ENCODE results near the gene CACNA2D3. TPM values are rescaled to one million over a fixed set of nuclear protein-coding genes. Genes with fewer than 3 reads are reported as not detected.

Gene CACNA2D3
- polyA plus RNA-seq, 1 donor (not counting 4 experiments of a cell fraction or from before 2014, with no cell fraction given) = 0.08 TPM

- H2AFZ ChIP-seq (ENCODE audit: control insufficient read depth, low read length) = no peak overlapping the region
- H3K9me1 ChIP-seq (ENCODE audit: control insufficient read depth, extremely low read depth, insufficient read depth, low read length) = no peaks in the 10 kb centered on the region
- no peak overlapping the region for H3K4me3 ChIP-seq (ENCODE audit: control insufficient read depth in 2 of 3, extremely low read depth in 1 of 3, insufficient read depth in 2 of 3, low read depth in 1 of 3, low read length in 3 of 3)
- DNase-seq (ENCODE audit: low read depth, low spot score) = no peak
- H3K9me3 ChIP-seq (ENCODE audit: control insufficient read depth, low read depth, low read length) = no peaks in the 10 kb centered on the region
- no peaks in the 10 kb centered on the region for H3K27me3 ChIP-seq (ENCODE audit: control insufficient read depth, extremely low read depth, insufficient read depth, low read length)
- no peaks in the 10 kb centered on the region for H3K79me2 ChIP-seq (ENCODE audit: control insufficient read depth, insufficient read depth, low read length)
- no peak overlapping the region for H3K4me2 ChIP-seq (ENCODE audit: control insufficient read depth, extremely low read depth, insufficient read depth, low read depth, low read length)
- H3K36me3 ChIP-seq (ENCODE audit: control insufficient read depth in 2 of 2, extremely low read depth in 1 of 2, insufficient read depth in 2 of 2, low read length in 2 of 2) = no peaks in the 10 kb centered on the region
- H3K27ac ChIP-seq (ENCODE audit: control insufficient read depth, insufficient read depth, low read length) = no peak overlapping the region
- H3K9ac ChIP-seq (ENCODE audit: control insufficient read depth, extremely low read depth, insufficient read depth, low read length) = no peak overlapping the region
- no peaks in the 10 kb centered on the region for H4K20me1 ChIP-seq (ENCODE audit: control insufficient read depth, extremely low read depth, insufficient read depth, low read length)
- TF ChIP-seq, protein P1, sequence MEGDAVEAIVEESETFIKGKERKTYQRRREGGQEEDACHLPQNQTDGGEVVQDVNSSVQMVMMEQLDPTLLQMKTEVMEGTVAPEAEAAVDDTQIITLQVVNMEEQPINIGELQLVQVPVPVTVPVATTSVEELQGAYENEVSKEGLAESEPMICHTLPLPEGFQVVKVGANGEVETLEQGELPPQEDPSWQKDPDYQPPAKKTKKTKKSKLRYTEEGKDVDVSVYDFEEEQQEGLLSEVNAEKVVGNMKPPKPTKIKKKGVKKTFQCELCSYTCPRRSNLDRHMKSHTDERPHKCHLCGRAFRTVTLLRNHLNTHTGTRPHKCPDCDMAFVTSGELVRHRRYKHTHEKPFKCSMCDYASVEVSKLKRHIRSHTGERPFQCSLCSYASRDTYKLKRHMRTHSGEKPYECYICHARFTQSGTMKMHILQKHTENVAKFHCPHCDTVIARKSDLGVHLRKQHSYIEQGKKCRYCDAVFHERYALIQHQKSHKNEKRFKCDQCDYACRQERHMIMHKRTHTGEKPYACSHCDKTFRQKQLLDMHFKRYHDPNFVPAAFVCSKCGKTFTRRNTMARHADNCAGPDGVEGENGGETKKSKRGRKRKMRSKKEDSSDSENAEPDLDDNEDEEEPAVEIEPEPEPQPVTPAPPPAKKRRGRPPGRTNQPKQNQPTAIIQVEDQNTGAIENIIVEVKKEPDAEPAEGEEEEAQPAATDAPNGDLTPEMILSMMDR (optimal IDR thresholded peaks at IDR 0.05 in 1 of 3, IDR thresholded peaks at IDR 0.05 in 1 of 3, conservative IDR thresholded peaks at IDR 0.05 in 1 of 3; ENCODE audit: extremely low read depth in 1 of 3, insufficient read depth in 2 of 3, low read length in 3 of 3) = no peak
- TF ChIP-seq EZH2 (IDR thresholded peaks at IDR 0.05; ENCODE audit: low read length) = no peak
- dilution Hi-C loops (cut with MboI; ENCODE audit: extremely low pct_ligation_motif_present, low sequenced_read_pairs) = no loop called here
- FAIRE-seq = no peak
- H3K4me1 ChIP-seq (ENCODE audit: control insufficient read depth, extremely low read depth, insufficient read depth, low read length) = no peaks in the 10 kb centered on the region
These were observed 414.1 kb downstream of the CACNA2D3 start for GRCh38 chr3:54536450-54536849.

DNA sequence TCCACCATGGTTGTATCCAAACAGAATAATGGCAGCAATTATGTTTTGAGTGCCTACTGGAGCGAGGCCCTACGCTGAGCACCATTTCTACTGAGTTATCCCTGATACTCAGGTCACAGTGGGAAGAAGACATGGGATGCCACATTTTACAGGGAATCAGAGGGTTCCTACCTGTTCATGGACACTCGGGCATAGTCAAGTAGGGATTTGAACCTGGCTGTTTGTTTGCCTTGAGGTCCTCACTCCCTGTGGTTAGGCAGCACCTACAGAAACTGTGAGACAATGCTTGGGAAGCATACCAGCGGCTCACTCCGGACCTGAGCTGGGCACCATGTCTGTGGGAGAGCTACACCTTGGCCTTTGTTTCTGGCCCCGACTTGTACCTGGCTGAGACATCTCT is 415.2 kb downstream of the CACNA2D3 start:
- no peaks in the 10 kb centered on the region for H3K9me1 ChIP-seq (ENCODE audit: control insufficient read depth, extremely low read depth, insufficient read depth, low read length)
- H4K20me1 ChIP-seq (ENCODE audit: control insufficient read depth, extremely low read depth, insufficient read depth, low read length) = no peaks in the 10 kb centered on the region
- no peak overlapping the region for H3K27ac ChIP-seq (ENCODE audit: control insufficient read depth, insufficient read depth, low read length)
- H3K9me3 ChIP-seq (ENCODE audit: control insufficient read depth, low read depth, low read length) = no peaks in the 10 kb centered on the region
- no peaks in the 10 kb centered on the region for H3K79me2 ChIP-seq (ENCODE audit: control insufficient read depth, insufficient read depth, low read length)
- no peak overlapping the region for H3K4me3 ChIP-seq (ENCODE audit: control insufficient read depth in 2 of 3, extremely low read depth in 1 of 3, insufficient read depth in 2 of 3, low read depth in 1 of 3, low read length in 3 of 3)
- no peak overlapping the region for H3K9ac ChIP-seq (ENCODE audit: control insufficient read depth, extremely low read depth, insufficient read depth, low read length)
- FAIRE-seq (no peak), DNase-seq (ENCODE audit: low read depth, low spot score) (no peak)
- no peak overlapping the region for H3K4me2 ChIP-seq (ENCODE audit: control insufficient read depth, extremely low read depth, insufficient read depth, low read depth, low read length)
- dilution Hi-C loops (cut with MboI; ENCODE audit: extremely low pct_ligation_motif_present, low sequenced_read_pairs) = no loop called here
- H3K4me1 ChIP-seq (ENCODE audit: control insufficient read depth, extremely low read depth, insufficient read depth, low read length) = no peaks in the 10 kb centered on the region
- H2AFZ ChIP-seq (ENCODE audit: control insufficient read depth, low read length) = no peak overlapping the region
- no peaks in the 10 kb centered on the region for H3K36me3 ChIP-seq (ENCODE audit: control insufficient read depth in 2 of 2, extremely low read depth in 1 of 2, insufficient read depth in 2 of 2, low read length in 2 of 2)
- H3K27me3 ChIP-seq (ENCODE audit: control insufficient read depth, extremely low read depth, insufficient read depth, low read length) = no peaks in the 10 kb centered on the region
- no peak for TF ChIP-seq EZH2 (IDR thresholded peaks at IDR 0.05; ENCODE audit: low read length)
- TF ChIP-seq, protein P1 (optimal IDR thresholded peaks at IDR 0.05 in 1 of 3, IDR thresholded peaks at IDR 0.05 in 1 of 3, conservative IDR thresholded peaks at IDR 0.05 in 1 of 3; ENCODE audit: extremely low read depth in 1 of 3, insufficient read depth in 2 of 3, low read length in 3 of 3) = no peak
